SK-N-SH treated with all-trans-retinoic acid at 6 μM for 48 hours (cell line): Measurements from ENCODE around the gene UBXN1.

Experiments used
- ARNTL ChIP-seq: fragments of 450-650 bp; formaldehyde crosslinking; IDR thresholded peaks from 2 replicates; pipeline ENCODE4 v1.5.0; 2020; ENCODE audit warnings: low read depth, mild to moderate bottlenecking, moderate library complexity, borderline replicate concordance
- BACH2 ChIP-seq: fragments of 250-450 bp; sonication (Bioruptor Pico); IDR thresholded peaks from 2 replicates; pipeline ENCODE4 v1.9.0; 2021; ENCODE audit warnings: mild to moderate bottlenecking, borderline replicate concordance
- CREB5 ChIP-seq: fragments of 250-450 bp; sonication (Bioruptor Pico); IDR thresholded peaks from 2 replicates; pipeline ENCODE4 v1.5.1; 2020; ENCODE audit warnings: low read depth, mild to moderate bottlenecking, moderate library complexity
- CSDC2 ChIP-seq: fragments of 250-450 bp; sonication (Bioruptor Pico); IDR thresholded peaks from 2 replicates; pipeline ENCODE4 v1.5.0; 2020; ENCODE audit warnings: mild to moderate bottlenecking, moderate library complexity
- CSRNP3 ChIP-seq: fragments of 250-450 bp; sonication (Bioruptor Pico); IDR thresholded peaks from 2 replicates; pipeline ENCODE4 v1.5.1; 2021; ENCODE audit warnings: mild to moderate bottlenecking, moderate library complexity
- ESRRG ChIP-seq: fragments of 250-450 bp; sonication (Bioruptor Pico); IDR thresholded peaks from 2 replicates; pipeline ENCODE4 v1.6.1; 2021; ENCODE audit warnings: mild to moderate bottlenecking
- GLIS3 ChIP-seq: fragments of 250-450 bp; sonication (Bioruptor Pico); IDR thresholded peaks from 2 replicates; pipeline ENCODE4 v1.5.0; 2020; ENCODE audit warnings: mild to moderate bottlenecking, moderate library complexity
- OSR1 ChIP-seq: fragments of 250-450 bp; sonication (Bioruptor Pico); IDR thresholded peaks from 2 replicates; pipeline ENCODE4 v1.8.0; 2022; ENCODE audit warnings: moderate library complexity, mild to moderate bottlenecking, inconsistent platforms
- PATZ1 ChIP-seq: fragments of 250-450 bp; sonication (Bioruptor Pico); IDR thresholded peaks from 2 replicates; pipeline ENCODE4 v1.8.0; 2020; ENCODE audit warnings: mild to moderate bottlenecking, moderate library complexity, borderline replicate concordance
- POU6F1 ChIP-seq: fragments of 250-450 bp; sonication (Bioruptor Pico); IDR thresholded peaks from 2 replicates; pipeline ENCODE4 v1.8.0; 2021; ENCODE audit warnings: low read depth, mild to moderate bottlenecking, moderate library complexity, borderline replicate concordance
- PPARA ChIP-seq: fragments of 250-450 bp; sonication (Bioruptor Pico); IDR thresholded peaks from 2 replicates; pipeline ENCODE4 v1.5.0; 2020; ENCODE audit warnings: mild to moderate bottlenecking, borderline replicate concordance
- TSHZ2 ChIP-seq: fragments of 250-450 bp; sonication (Bioruptor Pico); IDR thresholded peaks from 2 replicates; pipeline ENCODE4 v1.5.0; 2020; ENCODE audit warnings: mild to moderate bottlenecking, moderate library complexity
- ZFP30 ChIP-seq: fragments of 450-650 bp; formaldehyde crosslinking; IDR thresholded peaks from 2 replicates; pipeline ENCODE4 v1.5.0; 2022; ENCODE audit warnings: mild to moderate bottlenecking, moderate library complexity
- ZNF70 ChIP-seq: fragments of 450-650 bp; formaldehyde crosslinking; IDR thresholded peaks from 2 replicates; pipeline ENCODE4 v1.5.0; 2020; ENCODE audit warnings: mild to moderate bottlenecking, moderate library complexity

GRCh38 chr11:62680825-62681240 lies 2.0 kb upstream of the UBXN1 start:
- TF ChIP-seq ZFP30: no peak
- no peak for TF ChIP-seq ZNF70 (CRISPR knock-in tag)
- TF ChIP-seq GLIS3 (CRISPR knock-in tag): no peak
- no peak for TF ChIP-seq OSR1 (CRISPR knock-in tag)
- no peak for TF ChIP-seq PATZ1 (CRISPR knock-in tag)
- no peak for TF ChIP-seq BACH2
- TF ChIP-seq CSDC2 (CRISPR knock-in tag): no peak
- TF ChIP-seq CREB5: no peak
- TF ChIP-seq POU6F1: no peak
- TF ChIP-seq ARNTL (CRISPR knock-in tag): no peak
- TF ChIP-seq PPARA (CRISPR knock-in tag): no peak
- no peak for TF ChIP-seq TSHZ2 (CRISPR knock-in tag)
- TF ChIP-seq CSRNP3: no peak
- TF ChIP-seq ESRRG (CRISPR knock-in tag): no peak
